WTC11 (cell line): ENCODE data around the gene COG3. TPM values are rescaled to one million over a fixed set of nuclear protein-coding genes. Genes with fewer than 3 reads are reported as not detected.

Source experiments
- ATAC-seq: fragments of 200-7000 bp; cut with Tn5 transposase; 2 replicates; pipeline ENCODE4 v1.10.0; 2021; ENCODE audit warnings: mild to moderate bottlenecking, moderate library complexity
- CTCF ChIA-PET: fragments of 300-600 bp; sonication (Branson Sonifier 250); formaldehyde crosslinking; loops from one replicate; lab custom pipeline; 2021; ENCODE audit warnings: antibody characterized with exemption; lab: Charles Lee
- POLR2A ChIA-PET: fragments of 350-600 bp; sonication (Branson Sonifier 250); formaldehyde crosslinking; loops from one replicate; lab custom pipeline; 2021; ENCODE audit warnings: antibody characterized with exemption; lab: Charles Lee
- DNase-seq: peaks from one replicate; pipeline ENCODE4 v3.0.0; 2021; ENCODE audit warnings: low spot score
- H3K27ac Mint-ChIP-seq: 2 replicates; pipeline ENCODE4 v1.8.0; 2021; ENCODE audit warnings: mixed read lengths
- H3K27me3 Mint-ChIP-seq: 2 replicates; pipeline ENCODE4 v1.8.0; 2021; ENCODE audit warnings: low read depth, mild to moderate bottlenecking, moderate library complexity, mixed read lengths
- H3K36me3 Mint-ChIP-seq: 2 replicates; pipeline ENCODE4 v1.8.0; 2021; ENCODE audit warnings: mixed read lengths
- H3K4me1 Mint-ChIP-seq: 2 replicates; pipeline ENCODE4 v1.8.0; 2022; ENCODE audit warnings: mixed read lengths
- H3K4me3 Mint-ChIP-seq: 2 replicates; pipeline ENCODE4 v1.8.0; 2021; ENCODE audit warnings: mild to moderate bottlenecking, moderate library complexity, mixed read lengths
- H3K9me3 Mint-ChIP-seq: 2 replicates; pipeline ENCODE4 v1.8.0; 2021; ENCODE audit warnings: mixed read lengths
- GTF2I ChIP-seq: fragments of 250-450 bp; sonication (Bioruptor Pico); conservative IDR thresholded peaks from 2 replicates; pipeline ENCODE4 v1.4.0; 2021; ENCODE audit warnings: mild to moderate bottlenecking
- SOX15 ChIP-seq: fragments of 250-450 bp; sonication (Bioruptor Pico); IDR thresholded peaks from 2 replicates; pipeline ENCODE4 v1.9.0; 2021; ENCODE audit warnings: mild to moderate bottlenecking
- SP1 ChIP-seq: sonication (generic); formaldehyde crosslinking; conservative IDR thresholded peaks from 2 replicates; pipeline ENCODE4 v1.8.1; 2022; ENCODE audit warnings: missing genetic modification reagents
- ZNF232 ChIP-seq: sonication (generic); formaldehyde crosslinking; IDR thresholded peaks from 2 replicates; pipeline ENCODE4 v1.8.0; 2022; ENCODE audit warnings: mild to moderate bottlenecking, missing genetic modification reagents
- ZNF317 ChIP-seq: sonication (generic); formaldehyde crosslinking; IDR thresholded peaks from 2 replicates; pipeline ENCODE4 v1.8.1; 2023; ENCODE audit warnings: low read depth, mild to moderate bottlenecking, moderate library complexity, missing genetic modification reagents, borderline replicate concordance
- total RNA-seq: library from RNA; stranded (reverse); gene quantifications from 3 replicates; pipeline ENCODE4 v1.2.3, GENCODE V29; 2021
- TF ChIP-seq, protein P1 (sequence below): sonication (generic); formaldehyde crosslinking; IDR thresholded peaks from 2 replicates; pipeline ENCODE4 v1.8.0; 2023; ENCODE audit warnings: missing genetic modification reagents, mild to moderate bottlenecking, borderline replicate concordance
- TF ChIP-seq, protein P2 (sequence below): sonication (generic); formaldehyde crosslinking; IDR thresholded peaks from 2 replicates; pipeline ENCODE4 v1.8.0; 2023; ENCODE audit warnings: mild to moderate bottlenecking, missing genetic modification reagents
- TF ChIP-seq, protein P3 (sequence below): sonication (generic); formaldehyde crosslinking; IDR thresholded peaks from 2 replicates; pipeline ENCODE4 v1.8.0; 2022; ENCODE audit warnings: mild to moderate bottlenecking, missing genetic modification reagents
- TF ChIP-seq, protein P4 (sequence below): fragments of 250-450 bp; sonication (Bioruptor Pico); IDR thresholded peaks from 2 replicates; pipeline ENCODE4 v2.1.2; 2022; ENCODE audit warnings: mild to moderate bottlenecking, moderate library complexity
- TF ChIP-seq, protein P5 (sequence below): sonication (generic); formaldehyde crosslinking; IDR thresholded peaks from 2 replicates; pipeline ENCODE4 v1.8.0; 2022; ENCODE audit warnings: mild to moderate bottlenecking, missing genetic modification reagents
- TF ChIP-seq, protein P6 (sequence below): sonication (generic); formaldehyde crosslinking; IDR thresholded peaks from 2 replicates; pipeline ENCODE4 v1.8.1; 2023; ENCODE audit warnings: mild to moderate bottlenecking, missing genetic modification reagents, moderate library complexity
- TF ChIP-seq, protein P7 (sequence below): fragments of 250-450 bp; sonication (Bioruptor Pico); IDR thresholded peaks from 2 replicates; pipeline ENCODE4 v1.9.0; 2021; ENCODE audit warnings: mild to moderate bottlenecking
- TF ChIP-seq, protein P8 (sequence below): fragments of 250-450 bp; sonication (Bioruptor Pico); conservative IDR thresholded peaks from 2 replicates; pipeline ENCODE4 v1.9.0; 2021; ENCODE audit warnings: mild to moderate bottlenecking
- TF ChIP-seq, protein P9 (sequence below): fragments of 250-450 bp; sonication (Bioruptor Pico); IDR thresholded peaks from 2 replicates; pipeline ENCODE4 v1.8.0; 2021; ENCODE audit warnings: mild to moderate bottlenecking

The COG3 gene
- total RNA-seq, 1 experiment from 2014 or later: 21.6 TPM

DNA sequence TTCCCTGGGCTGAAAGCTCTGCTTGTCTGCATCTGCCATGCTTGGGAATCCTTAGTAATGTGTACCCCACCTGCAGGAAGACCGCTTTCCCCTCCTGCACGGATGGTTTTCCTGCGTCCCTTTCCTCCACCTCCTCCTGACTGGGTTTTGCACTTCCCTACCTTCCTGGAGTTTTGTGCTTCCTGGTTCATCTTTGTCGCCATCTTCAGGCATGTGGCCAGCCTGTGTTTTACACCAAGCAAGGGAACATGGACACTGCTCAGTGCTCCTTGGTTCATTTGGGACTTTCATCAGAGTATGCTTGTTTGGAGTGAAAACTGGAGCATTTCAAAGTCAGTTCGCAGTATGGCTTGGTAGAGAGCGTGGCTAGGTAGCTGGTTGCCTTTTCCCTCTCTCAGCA lies 120.1 kb downstream of the COG3 start:
- Mint-ChIP-seq H3K27ac (no peak overlapping the region), H3K9me3 (peaks cover 10% of the 10 kb centered on the region; the same call in 1 of the 2 replicates), H3K4me1 (peaks cover 7% of the 10 kb centered on the region; the same call in 1 of the 2 replicates), H3K27me3 (peaks cover 19% of the 10 kb centered on the region), H3K4me3 (no peak overlapping the region), H3K36me3 (no peaks in the 10 kb centered on the region)
- DNase-seq (no peak), ATAC-seq (peak; percentile 79)
- POLR2A ChIA-PET: no interaction called here
- TF ChIP-seq, protein P1, sequence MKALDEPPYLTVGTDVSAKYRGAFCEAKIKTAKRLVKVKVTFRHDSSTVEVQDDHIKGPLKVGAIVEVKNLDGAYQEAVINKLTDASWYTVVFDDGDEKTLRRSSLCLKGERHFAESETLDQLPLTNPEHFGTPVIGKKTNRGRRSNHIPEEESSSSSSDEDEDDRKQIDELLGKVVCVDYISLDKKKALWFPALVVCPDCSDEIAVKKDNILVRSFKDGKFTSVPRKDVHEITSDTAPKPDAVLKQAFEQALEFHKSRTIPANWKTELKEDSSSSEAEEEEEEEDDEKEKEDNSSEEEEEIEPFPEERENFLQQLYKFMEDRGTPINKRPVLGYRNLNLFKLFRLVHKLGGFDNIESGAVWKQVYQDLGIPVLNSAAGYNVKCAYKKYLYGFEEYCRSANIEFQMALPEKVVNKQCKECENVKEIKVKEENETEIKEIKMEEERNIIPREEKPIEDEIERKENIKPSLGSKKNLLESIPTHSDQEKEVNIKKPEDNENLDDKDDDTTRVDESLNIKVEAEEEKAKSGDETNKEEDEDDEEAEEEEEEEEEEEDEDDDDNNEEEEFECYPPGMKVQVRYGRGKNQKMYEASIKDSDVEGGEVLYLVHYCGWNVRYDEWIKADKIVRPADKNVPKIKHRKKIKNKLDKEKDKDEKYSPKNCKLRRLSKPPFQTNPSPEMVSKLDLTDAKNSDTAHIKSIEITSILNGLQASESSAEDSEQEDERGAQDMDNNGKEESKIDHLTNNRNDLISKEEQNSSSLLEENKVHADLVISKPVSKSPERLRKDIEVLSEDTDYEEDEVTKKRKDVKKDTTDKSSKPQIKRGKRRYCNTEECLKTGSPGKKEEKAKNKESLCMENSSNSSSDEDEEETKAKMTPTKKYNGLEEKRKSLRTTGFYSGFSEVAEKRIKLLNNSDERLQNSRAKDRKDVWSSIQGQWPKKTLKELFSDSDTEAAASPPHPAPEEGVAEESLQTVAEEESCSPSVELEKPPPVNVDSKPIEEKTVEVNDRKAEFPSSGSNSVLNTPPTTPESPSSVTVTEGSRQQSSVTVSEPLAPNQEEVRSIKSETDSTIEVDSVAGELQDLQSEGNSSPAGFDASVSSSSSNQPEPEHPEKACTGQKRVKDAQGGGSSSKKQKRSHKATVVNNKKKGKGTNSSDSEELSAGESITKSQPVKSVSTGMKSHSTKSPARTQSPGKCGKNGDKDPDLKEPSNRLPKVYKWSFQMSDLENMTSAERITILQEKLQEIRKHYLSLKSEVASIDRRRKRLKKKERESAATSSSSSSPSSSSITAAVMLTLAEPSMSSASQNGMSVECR: no peak
- TF ChIP-seq ZNF317 (CRISPR knock-in tag) (no peak), SP1 (CRISPR knock-in tag) (no peak), ZNF232 (CRISPR knock-in tag) (no peak), SOX15 (CRISPR knock-in tag) (no peak), GTF2I (CRISPR knock-in tag) (no peak)
- TF ChIP-seq, protein P2, sequence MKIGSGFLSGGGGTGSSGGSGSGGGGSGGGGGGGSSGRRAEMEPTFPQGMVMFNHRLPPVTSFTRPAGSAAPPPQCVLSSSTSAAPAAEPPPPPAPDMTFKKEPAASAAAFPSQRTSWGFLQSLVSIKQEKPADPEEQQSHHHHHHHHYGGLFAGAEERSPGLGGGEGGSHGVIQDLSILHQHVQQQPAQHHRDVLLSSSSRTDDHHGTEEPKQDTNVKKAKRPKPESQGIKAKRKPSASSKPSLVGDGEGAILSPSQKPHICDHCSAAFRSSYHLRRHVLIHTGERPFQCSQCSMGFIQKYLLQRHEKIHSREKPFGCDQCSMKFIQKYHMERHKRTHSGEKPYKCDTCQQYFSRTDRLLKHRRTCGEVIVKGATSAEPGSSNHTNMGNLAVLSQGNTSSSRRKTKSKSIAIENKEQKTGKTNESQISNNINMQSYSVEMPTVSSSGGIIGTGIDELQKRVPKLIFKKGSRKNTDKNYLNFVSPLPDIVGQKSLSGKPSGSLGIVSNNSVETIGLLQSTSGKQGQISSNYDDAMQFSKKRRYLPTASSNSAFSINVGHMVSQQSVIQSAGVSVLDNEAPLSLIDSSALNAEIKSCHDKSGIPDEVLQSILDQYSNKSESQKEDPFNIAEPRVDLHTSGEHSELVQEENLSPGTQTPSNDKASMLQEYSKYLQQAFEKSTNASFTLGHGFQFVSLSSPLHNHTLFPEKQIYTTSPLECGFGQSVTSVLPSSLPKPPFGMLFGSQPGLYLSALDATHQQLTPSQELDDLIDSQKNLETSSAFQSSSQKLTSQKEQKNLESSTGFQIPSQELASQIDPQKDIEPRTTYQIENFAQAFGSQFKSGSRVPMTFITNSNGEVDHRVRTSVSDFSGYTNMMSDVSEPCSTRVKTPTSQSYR (CRISPR knock-in tag): no peak
- TF ChIP-seq, protein P3, sequence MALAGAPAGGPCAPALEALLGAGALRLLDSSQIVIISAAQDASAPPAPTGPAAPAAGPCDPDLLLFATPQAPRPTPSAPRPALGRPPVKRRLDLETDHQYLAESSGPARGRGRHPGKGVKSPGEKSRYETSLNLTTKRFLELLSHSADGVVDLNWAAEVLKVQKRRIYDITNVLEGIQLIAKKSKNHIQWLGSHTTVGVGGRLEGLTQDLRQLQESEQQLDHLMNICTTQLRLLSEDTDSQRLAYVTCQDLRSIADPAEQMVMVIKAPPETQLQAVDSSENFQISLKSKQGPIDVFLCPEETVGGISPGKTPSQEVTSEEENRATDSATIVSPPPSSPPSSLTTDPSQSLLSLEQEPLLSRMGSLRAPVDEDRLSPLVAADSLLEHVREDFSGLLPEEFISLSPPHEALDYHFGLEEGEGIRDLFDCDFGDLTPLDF: no peak
- TF ChIP-seq, protein P4, sequence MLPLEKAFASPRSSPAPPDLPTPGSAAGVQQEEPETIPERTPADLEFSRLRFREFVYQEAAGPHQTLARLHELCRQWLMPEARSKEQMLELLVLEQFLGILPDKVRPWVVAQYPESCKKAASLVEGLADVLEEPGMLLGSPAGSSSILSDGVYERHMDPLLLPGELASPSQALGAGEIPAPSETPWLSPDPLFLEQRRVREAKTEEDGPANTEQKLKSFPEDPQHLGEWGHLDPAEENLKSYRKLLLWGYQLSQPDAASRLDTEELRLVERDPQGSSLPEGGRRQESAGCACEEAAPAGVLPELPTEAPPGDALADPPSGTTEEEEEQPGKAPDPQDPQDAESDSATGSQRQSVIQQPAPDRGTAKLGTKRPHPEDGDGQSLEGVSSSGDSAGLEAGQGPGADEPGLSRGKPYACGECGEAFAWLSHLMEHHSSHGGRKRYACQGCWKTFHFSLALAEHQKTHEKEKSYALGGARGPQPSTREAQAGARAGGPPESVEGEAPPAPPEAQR (CRISPR knock-in tag): no peak
- TF ChIP-seq, protein P5, sequence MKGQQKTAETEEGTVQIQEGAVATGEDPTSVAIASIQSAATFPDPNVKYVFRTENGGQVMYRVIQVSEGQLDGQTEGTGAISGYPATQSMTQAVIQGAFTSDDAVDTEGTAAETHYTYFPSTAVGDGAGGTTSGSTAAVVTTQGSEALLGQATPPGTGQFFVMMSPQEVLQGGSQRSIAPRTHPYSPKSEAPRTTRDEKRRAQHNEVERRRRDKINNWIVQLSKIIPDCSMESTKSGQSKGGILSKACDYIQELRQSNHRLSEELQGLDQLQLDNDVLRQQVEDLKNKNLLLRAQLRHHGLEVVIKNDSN (CRISPR knock-in tag): no peak
- TF ChIP-seq, protein P6, sequence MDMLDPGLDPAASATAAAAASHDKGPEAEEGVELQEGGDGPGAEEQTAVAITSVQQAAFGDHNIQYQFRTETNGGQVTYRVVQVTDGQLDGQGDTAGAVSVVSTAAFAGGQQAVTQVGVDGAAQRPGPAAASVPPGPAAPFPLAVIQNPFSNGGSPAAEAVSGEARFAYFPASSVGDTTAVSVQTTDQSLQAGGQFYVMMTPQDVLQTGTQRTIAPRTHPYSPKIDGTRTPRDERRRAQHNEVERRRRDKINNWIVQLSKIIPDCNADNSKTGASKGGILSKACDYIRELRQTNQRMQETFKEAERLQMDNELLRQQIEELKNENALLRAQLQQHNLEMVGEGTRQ (CRISPR knock-in tag): no peak
- TF ChIP-seq, protein P7, sequence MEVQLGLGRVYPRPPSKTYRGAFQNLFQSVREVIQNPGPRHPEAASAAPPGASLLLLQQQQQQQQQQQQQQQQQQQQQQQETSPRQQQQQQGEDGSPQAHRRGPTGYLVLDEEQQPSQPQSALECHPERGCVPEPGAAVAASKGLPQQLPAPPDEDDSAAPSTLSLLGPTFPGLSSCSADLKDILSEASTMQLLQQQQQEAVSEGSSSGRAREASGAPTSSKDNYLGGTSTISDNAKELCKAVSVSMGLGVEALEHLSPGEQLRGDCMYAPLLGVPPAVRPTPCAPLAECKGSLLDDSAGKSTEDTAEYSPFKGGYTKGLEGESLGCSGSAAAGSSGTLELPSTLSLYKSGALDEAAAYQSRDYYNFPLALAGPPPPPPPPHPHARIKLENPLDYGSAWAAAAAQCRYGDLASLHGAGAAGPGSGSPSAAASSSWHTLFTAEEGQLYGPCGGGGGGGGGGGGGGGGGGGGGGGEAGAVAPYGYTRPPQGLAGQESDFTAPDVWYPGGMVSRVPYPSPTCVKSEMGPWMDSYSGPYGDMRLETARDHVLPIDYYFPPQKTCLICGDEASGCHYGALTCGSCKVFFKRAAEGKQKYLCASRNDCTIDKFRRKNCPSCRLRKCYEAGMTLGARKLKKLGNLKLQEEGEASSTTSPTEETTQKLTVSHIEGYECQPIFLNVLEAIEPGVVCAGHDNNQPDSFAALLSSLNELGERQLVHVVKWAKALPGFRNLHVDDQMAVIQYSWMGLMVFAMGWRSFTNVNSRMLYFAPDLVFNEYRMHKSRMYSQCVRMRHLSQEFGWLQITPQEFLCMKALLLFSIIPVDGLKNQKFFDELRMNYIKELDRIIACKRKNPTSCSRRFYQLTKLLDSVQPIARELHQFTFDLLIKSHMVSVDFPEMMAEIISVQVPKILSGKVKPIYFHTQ (CRISPR knock-in tag): no peak
- TF ChIP-seq, protein P8, sequence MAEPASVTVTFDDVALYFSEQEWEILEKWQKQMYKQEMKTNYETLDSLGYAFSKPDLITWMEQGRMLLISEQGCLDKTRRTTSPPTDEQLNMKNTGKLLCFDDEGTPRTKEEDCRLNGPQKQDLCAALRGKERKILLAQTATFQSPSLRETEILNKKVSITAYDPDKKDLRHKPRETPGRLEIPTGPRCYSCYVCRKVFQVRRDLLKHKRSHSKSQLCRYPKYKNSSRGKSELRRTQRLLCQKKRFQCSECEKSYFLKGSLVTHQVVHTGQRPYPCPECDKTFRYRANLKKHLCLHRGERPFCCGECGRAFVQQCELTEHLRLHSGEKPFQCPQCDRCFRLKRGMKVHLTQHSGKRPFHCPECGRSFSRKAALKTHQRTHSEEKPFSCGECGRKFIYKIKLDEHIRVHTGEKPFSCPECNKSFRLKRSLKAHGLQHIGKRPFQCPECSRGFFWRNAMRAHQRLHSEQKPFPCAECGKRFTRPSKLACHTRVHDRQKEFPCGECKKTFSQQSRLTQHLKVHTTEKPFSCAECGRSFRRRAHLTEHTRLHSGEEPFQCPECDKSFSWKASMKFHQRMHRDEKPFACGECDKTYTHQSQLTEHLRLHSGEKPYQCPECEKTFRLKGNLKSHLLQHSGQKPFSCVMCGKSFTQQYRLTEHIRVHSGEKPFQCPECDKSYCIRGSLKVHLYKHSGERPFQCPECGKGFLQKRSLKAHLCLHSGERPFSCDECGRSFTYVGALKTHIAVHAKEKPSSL (CRISPR knock-in tag): no peak
- TF ChIP-seq, protein P9, sequence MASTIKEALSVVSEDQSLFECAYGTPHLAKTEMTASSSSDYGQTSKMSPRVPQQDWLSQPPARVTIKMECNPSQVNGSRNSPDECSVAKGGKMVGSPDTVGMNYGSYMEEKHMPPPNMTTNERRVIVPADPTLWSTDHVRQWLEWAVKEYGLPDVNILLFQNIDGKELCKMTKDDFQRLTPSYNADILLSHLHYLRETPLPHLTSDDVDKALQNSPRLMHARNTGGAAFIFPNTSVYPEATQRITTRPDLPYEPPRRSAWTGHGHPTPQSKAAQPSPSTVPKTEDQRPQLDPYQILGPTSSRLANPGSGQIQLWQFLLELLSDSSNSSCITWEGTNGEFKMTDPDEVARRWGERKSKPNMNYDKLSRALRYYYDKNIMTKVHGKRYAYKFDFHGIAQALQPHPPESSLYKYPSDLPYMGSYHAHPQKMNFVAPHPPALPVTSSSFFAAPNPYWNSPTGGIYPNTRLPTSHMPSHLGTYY: no peak
- CTCF ChIA-PET: interaction anchor here (1.1 kb wide), 1 partner anchor 8 kb away, joined by 4 read pairs; no protein-coding TSS in a partner anchor
